Testis (tissue), 2 donors: Measurements from ENCODE around the gene EGFR.

ENCODE experiments used
- POLR2A ChIP-seq: fragments of 450-650 bp; IDR thresholded peaks from one replicate; pipeline ENCODE4 v1.6.1; 2017; ENCODE audit warnings: antibody characterized with exemption, mild to moderate bottlenecking, moderate library complexity
- TF ChIP-seq, protein P1 (sequence below), 3 experiments: fragments of 450-650 bp in 2 of 3; fragments of 200-600 bp in 1 of 3; sonication (generic) in 1 of 3; IDR thresholded peaks; one replicate each; pipeline ENCODE4 v1.5.1; 2016 to 2019; ENCODE audit warnings: antibody characterized with exemption in 3 of 3, mild to moderate bottlenecking in 2 of 3, moderate library complexity in 1 of 3

- TF ChIP-seq, protein P1, sequence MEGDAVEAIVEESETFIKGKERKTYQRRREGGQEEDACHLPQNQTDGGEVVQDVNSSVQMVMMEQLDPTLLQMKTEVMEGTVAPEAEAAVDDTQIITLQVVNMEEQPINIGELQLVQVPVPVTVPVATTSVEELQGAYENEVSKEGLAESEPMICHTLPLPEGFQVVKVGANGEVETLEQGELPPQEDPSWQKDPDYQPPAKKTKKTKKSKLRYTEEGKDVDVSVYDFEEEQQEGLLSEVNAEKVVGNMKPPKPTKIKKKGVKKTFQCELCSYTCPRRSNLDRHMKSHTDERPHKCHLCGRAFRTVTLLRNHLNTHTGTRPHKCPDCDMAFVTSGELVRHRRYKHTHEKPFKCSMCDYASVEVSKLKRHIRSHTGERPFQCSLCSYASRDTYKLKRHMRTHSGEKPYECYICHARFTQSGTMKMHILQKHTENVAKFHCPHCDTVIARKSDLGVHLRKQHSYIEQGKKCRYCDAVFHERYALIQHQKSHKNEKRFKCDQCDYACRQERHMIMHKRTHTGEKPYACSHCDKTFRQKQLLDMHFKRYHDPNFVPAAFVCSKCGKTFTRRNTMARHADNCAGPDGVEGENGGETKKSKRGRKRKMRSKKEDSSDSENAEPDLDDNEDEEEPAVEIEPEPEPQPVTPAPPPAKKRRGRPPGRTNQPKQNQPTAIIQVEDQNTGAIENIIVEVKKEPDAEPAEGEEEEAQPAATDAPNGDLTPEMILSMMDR (IDR thresholded peaks at IDR 0.05), result no peak
- TF ChIP-seq POLR2A, result no peak
Observed at GRCh38 chr7:54981913-54982312, 36.9 kb upstream of the EGFR start.
